Retinal pigment epithelial cell (primary cell): ENCODE data around the gene ZNG1A.
"Not testable (repeated sequence)": the region's sequence is repeated elsewhere in the genome, so short reads cannot be mapped to it uniquely, and the experiment has no call there.

Source experiments
- DNase-seq: peaks from one replicate; pipeline ENCODE4 v3.0.0-alpha.2; 2010; ENCODE audit warnings: low read depth
- H3K4me3 ChIP-seq: 2 replicates; pipeline ENCODE4 v1.5.1; 2011; ENCODE audit warnings: mild to moderate bottlenecking, low read length, control low read depth, moderate library complexity

The ZNG1A gene

GRCh38 chr9:82932-83689 is 95.7 kb downstream of the ZNG1A start:
- not testable (repeated sequence) for H3K4me3 ChIP-seq, DNase-seq

GRCh38 chr9:78333-78732 is 100.5 kb downstream of the ZNG1A start:
- H3K4me3 ChIP-seq, DNase-seq: not testable (repeated sequence)

- H3K4me3 ChIP-seq, DNase-seq: not testable (repeated sequence)
Measured at GRCh38 chr9:76389-76788, 102.5 kb downstream of the ZNG1A start.

- H3K4me3 ChIP-seq = peak overlapping the region; percentile 51
- DNase-seq = not testable (repeated sequence)
Measured at GRCh38 chr9:73900-74525, 104.8 kb downstream of the ZNG1A start.

- peak overlapping the region; percentile 51 for H3K4me3 ChIP-seq
- DNase-seq = not testable (repeated sequence)
Measured at GRCh38 chr9:73076-73899, 105.6 kb downstream of the ZNG1A start.
